Measurements from ENCODE around the gene MYOG.

The MYOG gene

DNA sequence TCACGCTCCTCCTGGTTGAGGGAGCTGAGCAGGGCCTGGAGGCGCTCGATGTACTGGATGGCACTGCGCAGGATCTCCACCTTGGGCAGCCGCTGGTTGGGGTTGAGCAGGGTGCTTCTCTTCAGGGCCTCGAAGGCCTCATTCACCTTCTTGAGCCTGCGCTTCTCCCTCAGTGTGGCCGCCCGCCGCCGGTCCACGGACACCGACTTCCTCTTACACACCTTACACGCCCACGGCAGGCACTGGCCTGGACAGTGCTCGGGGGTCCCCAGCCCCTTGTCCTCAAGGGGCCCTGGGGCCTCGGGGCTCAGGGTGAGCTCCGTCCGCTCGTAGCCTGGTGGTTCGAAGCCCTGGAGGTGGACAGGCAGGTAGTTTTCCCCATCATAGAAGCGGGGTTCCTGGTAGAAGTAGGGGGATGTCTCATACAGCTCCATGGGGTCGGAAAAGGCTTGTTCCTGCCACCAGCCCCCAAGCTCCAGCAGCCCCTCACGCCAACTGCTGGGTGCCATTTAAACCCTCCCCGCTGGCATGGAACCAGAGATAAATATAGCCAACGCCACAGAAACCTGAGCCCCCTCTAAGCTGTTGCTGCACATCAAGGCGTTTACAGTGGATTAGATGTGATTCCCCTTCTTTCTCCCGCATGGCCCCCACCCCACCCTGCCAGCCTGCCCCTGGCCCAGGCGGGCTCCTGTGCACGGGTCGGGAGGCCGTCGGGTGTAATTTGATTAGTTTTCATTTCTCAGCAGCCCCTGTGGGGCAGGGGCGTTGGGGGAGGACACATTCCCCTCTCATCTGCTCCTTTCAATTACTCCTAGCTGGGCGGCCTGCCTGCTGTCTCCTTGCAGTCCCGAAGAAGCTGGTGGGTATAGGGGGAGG, at the start of gene MYOG:
Gene MYOG (minus strand): TSS at position 485 of the 879 bp plus-strand sequence. CDS start 51 bp downstream, at position 434.
- no peak for DNase-seq (ENCODE audit: low read depth in 1 of 2, low spot score in 1 of 2)

GRCh38 chr1:203133970-203134725, 48.3 kb upstream of the MYOG start:
- DNase-seq (ENCODE audit: low read depth in 1 of 2, low spot score in 1 of 2), result no peak

- DNase-seq (ENCODE audit: low read depth in 1 of 2, low spot score in 1 of 2), result no peak
These were observed 45.9 kb upstream of the MYOG start for GRCh38 chr1:203131548-203132200.

- DNase-seq (ENCODE audit: low read depth in 1 of 2, low spot score in 1 of 2), result no peak
These were observed 44.7 kb upstream of the MYOG start for GRCh38 chr1:203130358-203130985.

DNA sequence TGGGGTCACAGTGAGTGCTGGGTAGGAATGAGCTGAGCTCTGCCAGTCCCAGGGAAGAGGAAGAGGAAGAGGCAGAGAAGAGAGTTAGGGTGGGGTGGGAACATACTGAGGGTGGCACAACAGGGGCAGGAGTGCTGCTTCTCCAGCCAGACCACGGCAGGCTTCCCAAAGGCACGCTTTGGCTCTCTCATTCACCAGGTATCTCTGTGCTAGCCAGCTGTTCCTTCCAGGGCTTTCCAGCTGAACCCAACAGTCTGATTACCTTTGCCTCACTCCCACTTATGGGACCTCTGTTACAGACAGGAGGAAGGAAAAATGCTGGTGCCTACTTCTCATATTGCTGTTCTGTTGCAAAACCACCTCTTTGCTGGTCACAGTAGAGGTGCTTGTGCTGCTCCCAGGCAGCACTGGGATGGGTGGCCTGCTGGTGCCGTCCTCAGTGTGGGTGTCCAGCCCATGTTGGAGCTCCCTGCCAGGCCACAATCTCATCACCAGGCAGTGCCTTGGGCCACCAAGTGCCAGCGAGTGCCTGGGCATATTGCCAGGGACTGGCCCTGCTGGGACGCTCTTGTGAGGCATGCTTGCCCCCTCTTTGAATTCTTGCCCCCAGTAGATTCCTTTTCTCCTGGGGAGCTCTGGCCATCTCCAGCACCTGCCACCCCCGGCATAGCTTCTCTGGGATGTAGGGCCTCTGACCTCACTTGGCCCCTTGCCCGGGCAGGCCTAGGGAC, 43.9 kb upstream of the MYOG start:
- no peak for DNase-seq (ENCODE audit: low read depth in 1 of 2, low spot score in 1 of 2)

- no peak for DNase-seq (ENCODE audit: low read depth in 1 of 2, low spot score in 1 of 2)
These were observed 43.1 kb upstream of the MYOG start for GRCh38 chr1:203128716-203129500.

- DNase-seq (ENCODE audit: low read depth in 1 of 2, low spot score in 1 of 2), result no peak
These were observed 42.6 kb upstream of the MYOG start for GRCh38 chr1:203128431-203128715.

GRCh38 chr1:203127666-203128430, 42.0 kb upstream of the MYOG start, which contains the start of gene ADORA1:
ADORA1 (plus strand) TSS chr1:203127726; CDS start chr1:203128842, 1,116 bp downstream.
- no peak for DNase-seq (ENCODE audit: low read depth in 1 of 2, low spot score in 1 of 2)

- DNase-seq (ENCODE audit: low read depth in 1 of 2, low spot score in 1 of 2), result no peak
These were observed 41.3 kb upstream of the MYOG start for GRCh38 chr1:203126866-203127665.

DNA sequence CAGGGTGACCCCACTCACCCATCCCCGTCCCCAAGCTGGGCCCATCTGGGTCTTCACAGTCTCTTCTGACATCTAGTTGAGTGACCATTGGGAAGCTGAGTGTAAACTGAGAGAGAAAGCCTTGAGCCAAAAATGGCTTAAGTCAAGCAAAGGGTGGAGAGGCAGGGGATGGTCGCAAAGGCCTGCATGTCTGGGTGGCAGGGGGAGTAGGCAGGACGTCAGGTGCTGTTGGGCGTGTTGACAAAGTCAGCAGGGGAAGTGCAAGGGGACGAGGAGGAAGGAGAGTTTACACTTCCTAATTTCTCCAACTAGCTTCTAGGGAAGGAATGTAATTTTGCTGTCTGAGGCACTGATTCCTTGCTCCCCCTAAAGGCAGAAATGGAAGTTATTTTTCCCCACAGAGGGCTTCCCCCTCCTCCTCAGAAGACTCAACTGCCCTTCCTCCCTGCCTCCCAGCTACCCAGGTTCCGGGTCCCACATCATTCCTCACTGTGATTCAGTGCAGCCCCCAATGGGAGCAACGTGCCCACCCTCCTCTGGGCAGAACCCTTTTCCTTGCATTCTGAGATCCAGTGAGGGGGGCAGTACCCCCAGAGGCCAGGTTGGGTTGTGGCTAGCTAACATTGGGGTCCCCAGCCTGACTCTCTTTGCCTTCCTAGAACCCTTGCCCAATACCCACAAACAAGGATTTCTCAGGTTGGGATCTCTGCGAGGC, 40.5 kb upstream of the MYOG start:
- DNase-seq (ENCODE audit: low read depth in 1 of 2, low spot score in 1 of 2), result no peak

DNA sequence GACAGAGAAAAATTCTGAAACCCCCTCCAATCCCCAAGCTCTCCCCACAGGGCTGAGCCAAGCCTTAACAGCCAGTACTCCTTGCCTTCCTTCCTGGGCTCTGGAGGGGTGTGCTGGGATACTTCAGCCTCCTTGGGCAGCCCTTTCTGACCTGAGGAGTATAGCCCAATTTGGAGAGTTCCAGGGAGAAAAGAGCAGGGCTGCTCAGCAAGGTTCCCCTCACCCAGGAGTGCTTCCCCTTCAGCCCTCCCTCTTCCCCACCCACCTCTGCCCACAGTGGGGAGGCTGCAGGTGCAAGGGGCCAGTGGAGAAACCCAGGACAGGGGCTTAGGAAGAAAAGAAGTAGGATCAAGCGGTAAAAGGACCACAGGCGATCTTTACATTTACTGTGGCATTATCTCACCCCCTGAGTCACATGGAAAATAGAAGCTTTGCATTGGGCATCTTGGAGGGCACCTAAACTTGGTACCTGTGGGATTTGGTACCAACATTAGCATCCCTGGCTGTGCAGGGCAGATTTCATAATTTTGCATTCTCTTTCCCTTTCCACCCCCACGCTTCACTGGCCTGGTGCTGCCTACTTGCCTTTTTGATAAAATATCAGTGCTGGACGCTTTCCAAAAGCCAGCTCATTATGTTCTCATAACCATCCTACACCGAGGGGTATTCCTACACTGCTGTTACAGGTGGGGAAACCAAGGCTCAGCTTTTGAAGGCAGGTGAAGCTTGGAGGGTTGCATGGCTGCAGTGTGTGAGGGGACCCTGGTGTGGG, 38.9 kb upstream of the MYOG start:
- DNase-seq (ENCODE audit: low read depth in 1 of 2, low spot score in 1 of 2), result no peak

- no peak for DNase-seq (ENCODE audit: low read depth in 1 of 2, low spot score in 1 of 2)
These were observed 38.2 kb upstream of the MYOG start for GRCh38 chr1:203124011-203124410.

DNA sequence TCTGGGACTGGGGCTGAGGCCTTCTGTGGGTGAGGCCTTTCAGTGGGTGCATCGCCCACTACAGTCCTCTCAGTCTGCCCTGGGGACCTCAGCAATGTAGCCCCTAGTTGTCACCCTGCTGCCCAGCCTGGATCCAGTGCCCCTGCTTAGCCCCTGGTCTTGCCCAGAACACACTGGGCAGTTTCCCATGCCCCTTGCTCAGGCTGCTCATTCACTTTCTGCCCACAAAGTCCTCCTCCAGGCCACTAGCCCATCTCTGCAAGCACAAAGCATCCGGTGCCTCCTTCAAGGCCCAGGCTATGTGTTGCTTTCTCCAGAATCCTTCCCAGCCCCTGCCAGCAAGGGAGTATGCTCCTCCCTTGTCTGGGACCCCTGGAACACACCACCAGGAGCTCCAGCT, 36.3 kb upstream of the MYOG start:
- no peak for DNase-seq (ENCODE audit: low read depth in 1 of 2, low spot score in 1 of 2)

- no peak for DNase-seq (ENCODE audit: low read depth in 1 of 2, low spot score in 1 of 2)
These were observed 35.6 kb upstream of the MYOG start for GRCh38 chr1:203121186-203122015.

- DNase-seq (ENCODE audit: low read depth in 1 of 2, low spot score in 1 of 2), result no peak
These were observed 34.7 kb upstream of the MYOG start for GRCh38 chr1:203120325-203121153.
